Measurements from ENCODE around the gene SPEM3. TPM values are rescaled to one million over a fixed set of nuclear protein-coding genes. Genes with fewer than 3 reads are reported as not detected.

The SPEM3 gene
- polyA plus RNA-seq, 4 donors = not detected

DNA sequence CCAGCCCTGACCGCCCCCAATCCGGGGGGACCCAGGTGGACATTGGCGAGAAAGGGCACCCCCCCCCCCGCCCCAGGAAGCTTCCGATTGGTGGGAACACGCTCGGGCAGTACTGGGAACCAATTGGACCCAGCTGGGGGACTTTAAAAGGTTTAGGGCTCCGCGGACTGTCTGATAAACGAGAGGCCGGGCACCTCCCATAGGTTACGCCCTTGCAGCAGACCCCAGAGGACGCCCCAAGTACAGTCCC is 25.0 kb upstream of the SPEM3 start:
- DNase-seq (ENCODE audit: low read depth in 4 of 4, low spot score in 3 of 4) = no peak

GRCh38 chr17:7403977-7404736 is 24.5 kb upstream of the SPEM3 start, which contains the start of gene TMEM256:
TSS of gene TMEM256 (minus strand) at chr17:7404097. CDS start at chr17:7404084, 13 bp downstream.
- DNase-seq (ENCODE audit: low read depth in 4 of 4, low spot score in 3 of 4) = peak; percentile 96 to 99 (median 98)

DNA sequence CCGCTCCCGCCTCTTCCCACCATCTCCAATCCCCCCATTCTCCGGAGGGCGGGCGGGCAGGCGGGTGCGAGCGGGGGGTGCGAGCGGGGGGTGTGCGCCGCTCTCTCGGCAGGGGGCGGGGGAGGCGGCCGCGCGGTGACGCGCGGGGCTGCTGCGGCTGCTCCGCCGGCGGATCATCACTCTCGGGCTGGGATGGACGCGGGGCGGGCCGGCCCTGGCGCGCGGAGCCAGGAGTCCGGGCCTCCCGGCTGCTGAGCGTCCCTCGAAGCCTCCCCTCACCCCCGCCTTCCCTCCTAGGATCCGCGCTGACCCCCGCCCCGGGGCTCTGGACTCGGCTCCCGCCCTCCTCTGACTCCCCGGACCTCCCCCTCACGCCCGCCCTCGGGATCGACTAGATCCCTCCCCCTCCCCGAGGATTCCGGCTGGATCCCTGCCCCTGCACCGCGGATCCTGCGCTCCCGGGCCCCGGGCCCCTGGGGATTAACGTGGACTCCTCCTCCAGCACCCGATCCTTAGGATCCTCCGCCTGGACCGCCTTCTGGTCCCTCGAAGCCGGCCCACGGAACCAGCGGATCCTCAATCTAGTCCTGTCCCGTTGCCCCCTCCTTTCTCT is 23.8 kb upstream of the SPEM3 start:
- peak in 1 of 4 donors; percentile 36 for DNase-seq (ENCODE audit: low read depth in 4 of 4, low spot score in 3 of 4)

DNA sequence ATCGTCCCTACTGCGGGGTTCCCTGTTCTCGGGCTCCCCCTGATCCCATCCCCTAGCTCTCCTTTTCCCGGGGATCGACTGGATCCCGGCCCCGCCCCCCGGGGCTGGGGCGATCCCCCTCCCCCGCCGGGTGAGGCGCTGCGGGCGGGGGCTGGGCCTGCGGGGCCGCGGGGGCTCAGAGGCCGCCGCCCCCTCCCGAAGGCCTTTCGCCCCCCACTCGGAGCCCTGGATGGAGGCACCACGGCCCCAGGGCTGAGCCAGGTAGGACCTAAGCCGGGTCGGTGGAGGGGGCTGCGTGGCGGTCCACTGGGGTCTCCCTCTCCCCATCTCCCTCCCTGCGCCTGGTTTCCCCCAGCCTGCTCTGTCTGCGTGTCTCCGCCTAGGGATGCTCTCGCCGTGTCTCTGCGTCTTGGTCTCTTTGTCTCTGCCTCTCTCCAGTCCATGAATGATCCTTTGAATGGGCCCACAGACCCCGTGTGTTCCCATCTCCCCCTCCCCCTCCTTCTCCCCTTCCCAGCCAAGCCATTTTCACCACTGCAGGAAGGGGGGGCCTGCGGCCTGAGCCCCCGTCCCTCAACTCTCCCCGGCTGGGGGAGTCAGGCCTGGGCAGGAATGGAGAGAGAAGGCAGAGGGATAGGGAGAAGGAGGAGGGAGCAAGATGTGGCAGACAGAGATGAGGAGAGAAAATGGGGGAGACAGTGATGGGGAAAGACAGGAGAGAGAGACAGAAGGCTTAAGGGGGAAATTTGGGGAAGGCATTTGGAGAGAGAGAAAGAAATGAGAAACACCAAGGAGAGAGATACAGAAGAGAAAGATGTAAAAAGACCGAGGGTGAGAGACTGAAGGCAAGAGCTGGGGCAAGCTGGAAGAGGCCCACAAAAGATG is 23.1 kb upstream of the SPEM3 start:
- no peak for DNase-seq (ENCODE audit: low read depth in 4 of 4, low spot score in 3 of 4)

DNA sequence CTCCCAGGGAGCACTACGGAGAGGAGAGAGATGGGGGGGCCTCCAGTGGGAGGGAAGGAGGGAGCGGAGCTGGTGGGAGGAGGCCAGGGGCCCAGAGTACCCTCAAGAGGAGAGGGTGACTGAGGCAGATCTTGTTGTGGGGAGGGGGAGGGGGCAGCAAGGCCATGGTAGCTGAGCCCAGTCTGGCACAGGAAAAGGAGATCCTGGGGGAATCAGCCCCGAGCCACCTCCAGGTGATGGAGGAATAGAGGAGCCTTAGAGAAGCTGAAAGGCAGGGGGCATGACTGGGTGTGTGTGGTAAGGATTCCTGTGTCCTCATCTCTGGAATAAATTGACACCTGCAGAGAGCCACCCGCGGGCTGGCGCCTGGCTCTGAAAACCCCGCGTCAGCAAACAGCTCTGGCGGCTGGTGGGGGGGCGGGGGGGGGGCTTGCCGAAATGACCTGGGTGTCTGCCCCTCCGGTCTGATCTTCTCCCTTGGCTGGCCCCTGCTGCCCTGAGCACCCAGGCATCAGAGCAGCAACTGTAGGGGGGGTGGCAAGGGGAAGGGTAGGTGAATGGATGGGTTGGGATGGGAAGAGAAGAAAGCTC is 22.3 kb upstream of the SPEM3 start:
- no peak for DNase-seq (ENCODE audit: low read depth in 4 of 4, low spot score in 3 of 4)

DNA sequence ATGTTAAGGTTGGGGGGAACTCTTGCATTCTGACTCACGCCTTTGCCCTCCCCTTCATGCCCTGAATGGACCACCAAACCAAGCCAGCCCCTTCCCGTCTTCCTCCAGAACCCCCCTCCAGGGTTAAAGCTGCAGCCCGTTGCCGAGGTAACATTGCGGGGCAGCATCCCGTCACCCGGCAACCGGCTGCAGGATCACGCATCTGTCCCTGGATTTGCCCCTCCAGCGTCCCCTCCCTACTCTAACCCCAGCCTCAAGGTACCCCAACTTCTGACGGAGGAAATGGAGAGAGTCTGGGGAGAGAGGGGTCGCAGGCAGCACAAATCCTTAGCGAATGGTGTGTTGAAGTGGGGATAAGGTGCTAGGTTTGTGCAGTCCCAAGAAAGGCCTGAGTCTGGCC is 21.6 kb upstream of the SPEM3 start:
- DNase-seq (ENCODE audit: low read depth in 4 of 4, low spot score in 3 of 4) = no peak

GRCh38 chr17:7407485-7408251 is 21.0 kb upstream of the SPEM3 start, which contains the start of gene NLGN2:
TSS of gene NLGN2 (plus strand) at chr17:7407845. CDS start at chr17:7408256, 411 bp downstream.
- DNase-seq (ENCODE audit: low read depth in 4 of 4, low spot score in 3 of 4) = no peak

GRCh38 chr17:7408252-7408727 is 20.4 kb upstream of the SPEM3 start:
- no peak for DNase-seq (ENCODE audit: low read depth in 4 of 4, low spot score in 3 of 4)

GRCh38 chr17:7408863-7409262 is 19.8 kb upstream of the SPEM3 start:
- DNase-seq (ENCODE audit: low read depth in 4 of 4, low spot score in 3 of 4) = no peak

DNA sequence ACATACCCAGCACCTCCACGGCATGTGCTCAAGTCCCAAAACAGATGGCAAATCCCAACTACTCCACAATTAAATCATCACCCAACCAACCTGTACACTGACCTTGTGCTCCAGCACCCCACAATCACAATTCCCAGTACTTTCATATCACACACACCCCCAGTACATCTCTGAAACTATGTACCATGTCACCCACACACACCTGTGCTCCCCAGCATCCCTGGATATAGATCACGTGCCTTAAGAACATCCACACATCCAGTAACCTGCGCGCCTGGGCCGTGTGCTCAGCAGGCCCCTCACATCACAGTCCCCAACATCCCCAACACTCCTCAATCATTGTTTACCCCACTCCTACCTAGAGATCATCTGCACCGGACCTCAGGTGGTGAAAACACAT is 18.9 kb upstream of the SPEM3 start:
- DNase-seq (ENCODE audit: low read depth in 4 of 4, low spot score in 3 of 4) = no peak

DNA sequence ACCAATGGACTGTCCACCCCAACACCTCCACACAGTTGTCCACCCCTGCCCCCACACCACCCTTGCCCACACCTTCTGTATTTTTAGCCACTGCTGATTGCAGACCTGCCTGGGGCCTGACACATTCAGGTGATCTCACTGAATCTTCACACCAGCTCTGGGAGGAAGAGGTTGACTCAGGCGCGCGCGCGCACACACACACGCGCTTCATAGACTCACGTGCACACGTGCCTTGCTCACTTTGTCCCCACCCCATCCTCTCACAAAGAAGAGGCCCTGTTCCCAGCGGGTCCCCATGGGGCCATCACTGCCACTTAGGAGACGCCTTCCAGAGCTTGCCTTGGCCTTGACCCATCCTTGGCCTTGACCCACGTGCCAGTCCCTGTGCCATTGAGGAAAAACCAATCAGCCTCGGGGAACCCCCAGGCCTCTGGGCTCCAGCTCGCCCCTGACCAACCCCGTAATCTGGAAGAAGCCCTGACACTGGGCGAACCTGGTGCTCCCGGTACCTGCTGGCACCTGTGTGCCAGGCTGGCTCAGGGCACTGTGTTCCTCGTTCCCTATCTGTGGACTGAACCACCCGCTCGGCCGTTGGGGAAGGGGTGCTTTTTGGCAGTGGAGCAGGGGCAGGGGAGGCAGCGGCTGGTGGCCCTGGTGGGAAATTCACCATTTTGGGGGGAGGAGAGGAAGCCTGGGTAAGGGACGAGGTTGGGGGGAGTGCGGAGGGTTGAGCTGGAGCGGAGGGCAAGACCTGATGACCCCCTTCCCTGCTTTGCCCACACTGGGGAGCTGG is 17.8 kb upstream of the SPEM3 start:
- no peak for DNase-seq (ENCODE audit: low read depth in 4 of 4, low spot score in 3 of 4)

DNA sequence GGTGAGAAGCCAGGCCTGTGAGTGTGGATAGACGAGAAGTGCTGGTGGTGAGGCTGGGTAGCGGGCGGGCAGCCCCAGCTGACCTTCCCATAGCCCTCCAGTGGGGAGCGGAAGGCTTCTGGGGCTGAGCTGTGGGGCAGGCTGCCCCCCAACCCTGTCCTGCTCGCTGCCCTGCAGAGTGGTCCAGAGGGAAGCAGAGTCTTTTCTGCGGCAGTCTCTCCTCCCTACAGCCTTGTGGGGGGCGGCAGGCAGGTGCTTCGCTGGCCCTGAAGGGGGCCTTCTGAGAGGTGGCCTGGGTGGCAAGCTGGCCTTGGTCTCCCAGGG is 17.3 kb upstream of the SPEM3 start:
- no peak for DNase-seq (ENCODE audit: low read depth in 4 of 4, low spot score in 3 of 4)

- DNase-seq (ENCODE audit: low read depth in 4 of 4, low spot score in 3 of 4) = no peak
Measured at GRCh38 chr17:7413346-7413985, 15.2 kb upstream of the SPEM3 start.

DNA sequence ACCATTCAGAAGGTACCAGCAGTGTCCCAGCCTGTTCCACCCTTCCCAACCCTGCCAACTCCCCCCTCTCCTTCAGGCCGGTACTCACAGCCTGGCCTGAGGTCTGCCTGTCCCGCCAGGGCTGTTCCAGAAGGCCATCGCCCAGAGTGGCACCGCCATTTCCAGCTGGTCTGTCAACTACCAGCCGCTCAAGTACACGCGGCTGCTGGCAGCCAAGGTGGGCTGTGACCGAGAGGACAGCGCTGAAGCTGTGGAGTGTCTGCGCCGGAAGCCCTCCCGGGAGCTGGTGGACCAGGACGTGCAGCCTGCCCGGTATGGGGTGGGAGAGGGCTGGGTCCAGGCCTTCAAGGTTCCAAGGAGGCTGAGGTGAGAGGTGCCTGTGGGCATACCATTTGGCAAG is 13.8 kb upstream of the SPEM3 start:
- DNase-seq (ENCODE audit: low read depth in 4 of 4, low spot score in 3 of 4) = no peak

DNA sequence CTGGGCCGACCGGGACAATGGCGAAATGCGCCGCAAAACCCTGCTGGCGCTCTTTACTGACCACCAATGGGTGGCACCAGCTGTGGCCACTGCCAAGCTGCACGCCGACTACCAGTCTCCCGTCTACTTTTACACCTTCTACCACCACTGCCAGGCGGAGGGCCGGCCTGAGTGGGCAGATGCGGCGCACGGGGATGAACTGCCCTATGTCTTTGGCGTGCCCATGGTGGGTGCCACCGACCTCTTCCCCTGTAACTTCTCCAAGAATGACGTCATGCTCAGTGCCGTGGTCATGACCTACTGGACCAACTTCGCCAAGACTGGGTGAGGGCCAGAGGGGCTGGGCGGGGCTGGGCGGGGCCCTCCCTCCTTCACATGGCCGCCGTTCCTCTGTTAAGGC is 12.9 kb upstream of the SPEM3 start:
- no peak for DNase-seq (ENCODE audit: low read depth in 4 of 4, low spot score in 3 of 4)

- no peak for DNase-seq (ENCODE audit: low read depth in 4 of 4, low spot score in 3 of 4)
Measured at GRCh38 chr17:7416323-7416722, 12.3 kb upstream of the SPEM3 start.

DNA sequence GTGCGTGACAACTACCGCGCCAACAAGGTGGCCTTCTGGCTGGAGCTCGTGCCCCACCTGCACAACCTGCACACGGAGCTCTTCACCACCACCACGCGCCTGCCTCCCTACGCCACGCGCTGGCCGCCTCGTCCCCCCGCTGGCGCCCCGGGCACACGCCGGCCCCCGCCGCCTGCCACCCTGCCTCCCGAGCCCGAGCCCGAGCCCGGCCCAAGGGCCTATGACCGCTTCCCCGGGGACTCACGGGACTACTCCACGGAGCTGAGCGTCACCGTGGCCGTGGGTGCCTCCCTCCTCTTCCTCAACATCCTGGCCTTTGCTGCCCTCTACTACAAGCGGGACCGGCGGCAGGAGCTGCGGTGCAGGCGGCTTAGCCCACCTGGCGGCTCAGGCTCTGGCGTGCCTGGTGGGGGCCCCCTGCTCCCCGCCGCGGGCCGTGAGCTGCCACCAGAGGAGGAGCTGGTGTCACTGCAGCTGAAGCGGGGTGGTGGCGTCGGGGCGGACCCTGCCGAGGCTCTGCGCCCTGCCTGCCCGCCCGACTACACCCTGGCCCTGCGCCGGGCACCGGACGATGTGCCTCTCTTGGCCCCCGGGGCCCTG is 11.5 kb upstream of the SPEM3 start:
- DNase-seq (ENCODE audit: low read depth in 4 of 4, low spot score in 3 of 4) = no peak

- DNase-seq (ENCODE audit: low read depth in 4 of 4, low spot score in 3 of 4) = no peak
Measured at GRCh38 chr17:7418472-7419152, 10.0 kb upstream of the SPEM3 start.
